Measurements from ENCODE around the gene TOM1L2.

The TOM1L2 gene

DNA sequence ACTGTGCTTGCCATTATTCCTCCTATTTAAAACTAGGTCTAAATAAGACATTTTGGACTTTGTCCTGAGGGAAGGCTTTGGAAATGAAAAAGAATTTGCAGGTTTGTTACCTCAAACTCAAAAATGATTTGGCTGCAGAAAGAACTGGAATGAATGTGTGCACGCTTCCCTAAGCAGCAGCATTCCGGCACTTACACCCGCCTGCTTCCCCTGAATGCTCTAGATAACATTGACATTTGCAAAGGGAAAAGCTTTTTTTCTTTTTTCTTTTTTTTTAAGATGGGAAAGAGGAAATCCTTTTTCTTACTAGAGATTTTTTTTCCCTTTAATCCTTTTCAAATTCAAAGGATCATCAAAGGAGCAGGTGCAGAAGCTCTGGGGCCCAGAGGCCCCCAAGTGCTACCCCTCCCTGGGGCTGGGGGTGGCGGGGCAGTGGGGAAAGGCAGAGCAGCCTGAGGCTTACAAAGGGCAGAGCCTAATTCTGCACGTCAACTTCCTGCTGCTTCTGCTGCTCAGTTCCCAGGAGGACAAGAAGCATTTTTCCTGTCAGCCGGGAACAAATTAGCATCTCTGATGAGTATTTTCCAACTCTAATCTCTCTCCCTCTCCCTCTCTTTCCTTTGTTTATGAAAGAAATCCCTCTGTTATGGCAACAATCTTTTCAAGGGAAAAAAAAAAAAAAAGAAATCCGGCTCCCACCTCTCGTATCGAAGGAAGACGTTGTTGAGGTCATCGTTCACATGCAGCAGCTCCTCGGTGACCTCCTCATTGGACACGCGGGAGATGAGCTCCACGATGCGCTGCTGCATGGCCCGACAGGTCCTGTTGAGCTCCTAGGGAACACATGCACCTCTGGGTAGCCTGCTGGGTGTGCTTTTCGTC lies 103.3 kb downstream of the TOM1L2 start:
- no peak for DNase-seq

DNA sequence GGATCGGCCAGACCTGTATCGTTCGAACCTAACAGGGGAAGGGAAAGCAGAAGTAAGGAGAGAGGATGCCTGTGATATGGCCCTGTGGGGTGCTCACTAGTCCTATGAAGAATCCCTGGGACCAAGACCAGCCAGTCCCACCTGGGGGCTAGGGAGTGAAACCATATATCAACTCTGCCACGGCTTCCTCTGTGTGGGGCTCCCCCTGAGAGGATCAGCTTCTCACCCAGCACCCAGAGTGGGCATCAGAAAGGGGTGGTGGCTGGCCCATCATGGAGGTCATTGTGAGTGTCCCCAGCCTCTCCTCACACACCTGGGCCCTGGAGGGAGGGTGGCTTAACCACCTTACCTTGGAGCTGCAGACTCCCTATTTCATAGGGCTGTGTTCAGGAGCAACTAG lies 105.3 kb downstream of the TOM1L2 start:
- no peak for DNase-seq

DNA sequence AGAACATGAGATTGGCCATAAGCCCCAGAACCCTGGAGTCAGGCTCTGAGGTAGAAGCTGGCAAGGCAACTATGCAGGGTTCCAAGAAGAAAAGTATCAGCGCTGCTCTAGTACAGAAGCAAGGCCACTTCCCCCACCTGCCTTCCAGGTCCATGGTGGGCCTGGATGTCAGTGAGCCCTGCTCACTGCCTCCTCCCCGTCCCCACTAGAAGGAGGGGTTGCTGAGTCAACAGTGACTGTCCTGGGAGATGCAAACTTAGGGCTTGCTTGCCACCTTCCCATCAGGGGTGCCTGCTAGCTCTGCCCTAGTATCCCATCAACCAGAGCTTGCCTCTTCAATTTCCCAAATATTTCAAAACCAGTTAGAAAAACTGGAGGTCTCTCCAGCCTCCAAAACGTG lies 105.8 kb downstream of the TOM1L2 start:
- DNase-seq, result no peak

DNA sequence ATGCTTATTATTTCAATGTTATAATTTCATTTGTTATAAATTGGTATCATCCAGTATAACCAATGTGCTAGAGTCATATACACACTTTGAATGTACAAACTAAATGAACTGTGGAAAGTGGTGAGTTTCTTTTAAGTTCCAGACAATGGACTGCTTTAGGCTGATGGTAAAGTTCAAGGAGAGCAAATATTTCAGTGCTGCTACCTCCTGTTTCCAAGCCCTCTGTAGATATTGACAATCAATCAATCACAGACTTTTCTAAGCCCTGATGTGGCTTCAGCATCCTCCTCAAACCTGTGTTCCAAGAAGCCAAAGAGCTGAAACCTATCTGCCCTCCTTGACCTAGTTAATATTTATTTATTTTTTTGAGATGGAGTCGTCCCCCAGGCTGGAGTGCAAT lies 107.2 kb downstream of the TOM1L2 start:
- no peak for DNase-seq

DNA sequence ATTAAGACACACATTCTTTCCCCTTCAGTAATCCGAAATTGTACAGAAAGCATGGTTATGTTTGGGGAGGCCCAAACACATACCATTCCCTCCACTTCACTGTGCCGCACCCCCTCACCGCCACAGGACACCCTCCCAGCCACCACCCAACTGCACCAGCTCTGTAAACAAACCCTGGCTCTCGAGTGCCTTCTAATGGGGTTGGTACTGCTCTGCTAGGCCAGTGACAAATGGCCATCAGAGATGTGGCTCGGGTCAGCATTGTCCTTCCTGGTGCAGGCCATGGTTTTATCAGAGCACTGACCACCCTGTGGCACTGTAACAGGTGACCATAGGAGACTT lies 111.5 kb downstream of the TOM1L2 start:
- no peak for DNase-seq

DNA sequence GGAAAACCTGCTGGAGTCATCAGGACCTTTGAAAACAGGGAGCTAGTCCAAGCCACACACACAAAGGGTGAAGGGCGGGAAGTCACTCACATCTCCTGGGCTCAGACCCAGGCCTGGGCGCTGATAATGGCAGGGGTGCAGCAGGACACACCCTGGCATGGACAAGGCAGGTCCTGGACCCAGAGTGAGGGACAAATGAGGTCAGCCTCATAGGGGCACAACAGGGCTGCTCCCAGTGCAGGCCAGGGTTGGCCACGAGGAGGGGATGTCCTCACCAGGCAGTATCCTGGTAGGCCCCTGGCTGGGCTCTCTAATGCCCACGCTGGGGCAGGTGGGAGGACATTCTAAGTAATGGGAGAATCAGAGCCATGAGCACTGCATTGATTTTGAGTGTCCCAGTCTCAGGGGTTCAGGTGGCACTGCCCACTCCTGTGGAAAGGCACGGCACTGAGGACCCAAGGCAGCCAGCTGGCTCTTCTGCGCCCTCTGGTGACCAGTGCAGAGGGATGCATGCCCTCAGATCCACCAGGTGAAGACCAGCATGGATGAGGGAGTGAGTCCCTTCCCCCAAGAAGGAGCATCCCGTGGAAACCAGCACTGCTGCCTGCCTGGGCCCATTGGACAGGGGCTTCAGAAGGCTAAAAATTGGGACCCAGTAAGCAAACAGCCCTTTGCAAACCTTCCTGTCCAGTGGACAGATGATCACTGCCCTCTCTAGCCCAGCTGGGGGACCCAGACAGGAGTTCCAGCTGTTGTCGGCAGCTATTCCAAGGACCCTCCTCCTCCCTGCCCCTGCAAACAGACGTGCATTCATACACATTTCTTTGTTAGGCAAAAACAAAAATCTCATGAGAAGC lies 112.1 kb downstream of the TOM1L2 start:
- DNase-seq, result peak; percentile 11

DNA sequence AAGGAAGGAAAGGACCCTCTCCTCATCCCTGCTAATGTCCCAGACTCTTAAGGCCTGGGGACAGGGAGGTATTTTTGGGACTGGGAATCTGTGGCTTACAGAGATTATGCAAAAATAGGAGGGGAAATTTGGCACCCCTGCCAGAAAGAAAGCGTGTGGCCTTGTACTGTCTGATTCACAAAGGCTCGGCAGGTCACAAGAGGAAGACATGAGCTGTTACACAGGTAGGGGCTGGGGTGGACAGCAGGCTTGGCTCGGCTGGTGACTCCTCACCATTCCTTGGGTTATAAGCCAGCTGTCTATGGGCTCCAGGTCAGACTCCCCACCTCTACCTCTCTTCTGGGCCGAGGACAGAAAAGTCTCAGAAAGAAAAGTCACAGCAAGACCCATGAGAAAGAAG lies 114.7 kb downstream of the TOM1L2 start:
- DNase-seq, result no peak

DNA sequence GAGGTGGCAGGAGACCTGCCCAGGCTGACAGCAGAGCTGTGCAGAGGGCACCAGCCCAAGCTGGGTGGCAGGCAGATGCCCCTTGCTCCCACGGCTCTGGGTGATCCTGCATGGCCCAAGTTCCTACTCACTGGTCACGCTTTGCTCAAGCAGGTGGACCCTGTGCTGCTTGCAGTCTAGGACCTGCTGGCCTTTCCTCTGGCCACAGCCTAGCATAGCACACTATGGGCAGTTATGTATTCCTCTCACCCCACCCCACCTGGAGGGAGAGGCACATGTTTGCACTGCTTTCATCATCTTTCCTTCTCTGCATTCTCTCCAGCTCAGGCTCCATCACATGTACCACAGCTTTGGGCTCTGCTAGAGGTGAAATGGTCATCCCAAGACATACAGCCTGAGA lies 115.8 kb downstream of the TOM1L2 start:
- no peak for DNase-seq

DNA sequence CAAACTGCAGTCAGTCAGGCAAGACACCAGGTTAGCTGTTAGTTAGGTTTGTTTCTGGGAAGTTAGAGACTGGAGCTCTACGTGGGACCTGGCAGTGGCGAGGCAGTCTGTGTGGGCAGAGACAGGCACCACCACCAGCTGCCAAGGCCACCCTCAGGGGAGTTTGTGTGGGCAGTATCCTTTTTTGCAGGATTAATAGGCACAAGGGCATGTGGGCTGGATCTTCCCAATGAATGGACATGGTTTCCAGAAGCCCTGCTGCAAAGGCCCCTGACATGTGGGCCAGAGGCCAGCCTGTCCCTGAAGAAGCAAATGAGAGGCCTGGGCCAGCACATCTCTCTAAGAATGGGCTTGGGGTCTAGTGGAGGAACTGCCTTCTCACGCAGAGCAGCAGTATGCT lies 116.2 kb downstream of the TOM1L2 start:
- DNase-seq, result no peak

DNA sequence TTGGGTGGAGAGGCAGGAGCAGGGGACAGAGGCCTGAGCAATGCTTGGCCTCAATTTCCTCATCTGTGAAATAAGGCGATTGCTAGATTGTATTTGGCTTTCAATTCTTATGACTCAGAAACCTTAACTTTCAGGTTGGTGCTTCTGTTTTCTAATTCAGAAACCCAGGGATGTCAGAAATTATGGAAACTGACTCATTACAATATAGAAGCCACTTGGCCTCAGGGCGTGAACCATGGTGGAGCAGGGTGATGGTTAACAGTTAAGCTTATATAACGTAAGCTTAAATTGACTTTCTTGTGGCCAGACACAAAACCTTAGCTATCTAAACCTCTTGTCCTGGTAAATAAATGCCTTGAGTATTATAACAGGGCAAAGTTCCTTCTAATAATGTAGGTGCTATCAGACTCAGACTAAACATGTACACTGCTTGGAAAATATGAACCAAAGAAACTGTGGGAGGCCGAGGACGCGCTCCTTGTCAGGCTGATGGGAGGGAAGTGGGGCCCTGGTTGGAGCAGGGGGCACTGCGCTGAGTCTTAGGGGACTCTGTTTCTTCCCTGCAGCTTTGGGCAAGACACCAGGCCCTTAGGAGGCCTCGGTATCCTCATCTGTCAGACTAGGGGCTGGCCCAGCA lies 118.3 kb downstream of the TOM1L2 start:
- no peak for DNase-seq

DNA sequence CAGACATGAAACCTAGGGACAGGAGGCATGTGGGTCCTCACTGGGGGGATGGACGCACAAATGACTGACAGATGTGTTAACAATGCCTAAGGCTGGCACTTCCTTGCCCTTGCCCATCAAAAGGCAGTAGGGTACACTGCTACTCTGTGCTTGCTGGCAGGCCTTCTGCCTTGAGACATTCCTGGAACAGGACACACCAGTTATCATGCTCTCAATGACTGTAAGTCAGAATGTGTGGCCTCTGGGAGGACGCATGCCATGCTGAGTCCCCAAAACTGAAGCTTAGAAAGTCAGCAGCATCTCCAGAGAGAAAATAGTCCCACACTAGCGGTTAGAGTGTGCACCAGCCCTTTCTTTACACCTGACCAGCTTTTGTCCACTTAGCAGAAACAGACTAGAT lies 119.3 kb downstream of the TOM1L2 start:
- DNase-seq, result no peak

DNA sequence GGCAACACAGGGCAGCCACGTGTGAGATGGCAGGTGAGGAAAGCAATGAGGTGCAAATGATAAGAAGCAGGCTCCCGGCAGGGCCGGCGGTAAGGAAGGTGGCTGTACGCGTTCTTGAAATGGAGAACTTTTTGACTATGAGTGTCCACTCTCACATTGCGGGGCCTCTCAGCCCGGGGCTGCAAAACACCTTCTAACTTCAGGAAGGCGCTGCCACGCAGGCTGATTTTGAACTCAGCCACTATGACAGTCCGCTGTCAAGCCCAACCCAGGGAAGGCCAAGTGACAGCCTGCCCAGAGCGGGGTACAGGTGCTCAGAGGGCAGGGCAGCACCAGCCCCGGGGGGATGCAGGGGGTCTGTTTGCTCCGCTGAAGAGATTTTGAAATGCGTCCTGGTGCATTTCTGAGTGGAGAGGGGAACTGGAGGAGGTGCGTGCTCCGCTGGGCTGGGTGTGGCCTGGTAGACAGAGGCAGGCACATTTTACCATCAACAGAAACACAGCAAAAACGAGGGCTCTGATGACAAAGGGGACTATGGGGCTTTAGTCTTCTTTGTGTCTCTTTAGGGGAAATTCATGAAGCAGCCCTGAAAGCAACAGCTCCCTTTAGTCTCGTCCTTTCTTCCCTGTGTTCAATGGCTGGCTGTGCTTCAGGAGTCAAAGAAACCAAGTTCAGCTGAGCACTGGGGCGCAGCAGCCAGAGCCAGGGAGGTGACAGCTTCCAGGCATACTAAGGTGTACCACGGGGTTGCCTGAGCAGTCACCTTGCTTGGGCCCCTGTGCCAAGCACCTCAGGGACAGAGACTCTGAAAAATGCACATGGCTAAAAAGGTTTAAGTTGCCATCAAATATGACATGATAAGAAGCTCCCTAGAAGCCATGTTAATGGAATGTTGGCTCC lies 120.8 kb downstream of the TOM1L2 start:
- DNase-seq, result peak; percentile 16

DNA sequence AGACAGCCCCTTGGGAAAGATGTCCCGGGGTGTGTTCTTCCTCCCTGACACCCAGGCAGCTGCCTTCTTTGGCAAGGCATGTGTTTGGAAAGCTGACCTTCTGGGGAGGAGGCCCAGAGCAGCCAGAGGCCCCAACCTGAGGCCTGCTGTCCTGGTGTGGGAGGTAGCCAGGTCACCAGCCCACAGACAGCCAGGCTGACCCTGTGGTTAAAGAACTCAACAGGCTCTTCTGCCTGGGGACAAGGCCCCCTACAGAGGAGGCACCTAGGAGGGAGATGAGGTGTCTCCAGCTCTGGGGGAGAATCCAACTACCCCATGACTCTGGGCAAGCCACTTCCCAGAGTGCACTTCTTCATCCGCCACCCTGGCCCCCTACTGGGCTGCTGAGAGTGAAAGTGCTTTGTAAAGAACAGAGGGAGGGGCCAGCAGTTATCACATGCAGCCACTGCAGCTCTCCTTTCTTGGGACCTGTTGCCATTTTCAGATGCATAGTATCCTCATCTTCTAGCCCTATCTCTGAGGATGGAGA lies 122.3 kb downstream of the TOM1L2 start:
- DNase-seq, result no peak

DNA sequence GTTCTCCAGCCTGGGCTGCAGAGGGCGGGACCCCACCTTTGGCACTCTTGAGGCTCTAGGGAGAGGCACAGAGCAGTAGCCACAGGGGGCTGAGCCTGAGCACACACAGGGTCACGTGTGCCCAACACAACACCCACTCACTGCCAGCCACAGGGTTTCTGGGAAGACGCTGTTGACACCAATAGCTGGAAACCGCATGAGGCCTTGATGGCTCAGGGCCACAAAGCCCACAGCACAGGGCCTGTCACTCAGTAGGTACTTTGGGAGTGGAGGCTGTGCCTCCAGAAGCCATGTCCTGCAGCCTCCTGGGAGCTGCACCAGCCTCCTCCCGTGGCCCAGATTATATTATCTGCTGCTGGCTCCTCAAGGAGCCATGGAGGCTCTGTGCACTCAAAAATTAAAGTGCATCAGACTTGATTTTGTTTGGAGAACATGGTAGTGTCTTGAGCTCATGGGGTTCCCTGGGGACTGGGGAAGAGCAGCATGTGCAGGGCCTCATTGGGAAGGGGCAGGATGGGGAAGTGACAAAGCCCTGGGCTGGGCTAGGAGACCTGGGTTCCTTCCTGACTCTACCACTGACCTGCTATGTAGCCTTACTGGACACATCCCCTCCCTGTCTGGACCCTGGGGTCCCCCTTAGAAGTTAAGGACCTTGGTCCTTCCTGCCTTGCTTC lies 122.9 kb downstream of the TOM1L2 start:
- no peak for DNase-seq

DNA sequence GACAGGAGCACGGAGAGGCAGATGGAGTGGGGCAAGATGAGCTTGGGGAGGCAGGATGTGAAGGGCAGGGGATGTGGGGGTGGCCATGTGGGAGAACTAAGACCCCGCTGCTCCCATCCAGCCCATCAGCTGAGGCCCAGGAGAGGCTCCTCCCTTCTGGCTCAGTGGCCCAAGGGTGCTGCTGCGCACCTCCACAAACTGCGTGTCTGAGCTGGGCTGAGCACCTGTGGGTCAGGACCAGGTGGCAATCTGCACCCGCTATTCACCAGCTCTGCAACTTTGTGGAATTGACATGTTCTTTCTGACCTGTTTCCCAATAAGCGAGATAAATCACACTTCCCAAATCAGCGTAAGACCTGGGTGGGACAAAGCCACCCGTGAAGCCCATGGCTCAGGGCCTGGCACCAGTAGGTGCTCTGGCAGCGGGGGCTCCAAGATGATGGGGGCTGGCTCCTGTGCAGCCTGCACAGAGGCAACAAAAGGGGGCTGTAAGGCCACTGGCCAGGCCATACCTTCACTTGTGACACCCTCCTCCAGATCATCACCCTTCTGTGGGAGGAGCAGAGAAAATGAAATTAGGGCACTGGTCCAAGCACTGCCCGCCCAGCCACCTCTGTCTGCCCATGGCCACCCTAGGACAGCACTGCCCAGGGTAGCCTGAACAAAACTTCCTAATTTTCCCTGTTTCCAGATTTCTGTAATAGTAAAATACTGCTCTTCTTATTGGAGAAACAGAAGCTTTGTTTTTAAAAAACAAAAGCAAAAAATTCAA lies 123.7 kb downstream of the TOM1L2 start:
- no peak for DNase-seq

DNA sequence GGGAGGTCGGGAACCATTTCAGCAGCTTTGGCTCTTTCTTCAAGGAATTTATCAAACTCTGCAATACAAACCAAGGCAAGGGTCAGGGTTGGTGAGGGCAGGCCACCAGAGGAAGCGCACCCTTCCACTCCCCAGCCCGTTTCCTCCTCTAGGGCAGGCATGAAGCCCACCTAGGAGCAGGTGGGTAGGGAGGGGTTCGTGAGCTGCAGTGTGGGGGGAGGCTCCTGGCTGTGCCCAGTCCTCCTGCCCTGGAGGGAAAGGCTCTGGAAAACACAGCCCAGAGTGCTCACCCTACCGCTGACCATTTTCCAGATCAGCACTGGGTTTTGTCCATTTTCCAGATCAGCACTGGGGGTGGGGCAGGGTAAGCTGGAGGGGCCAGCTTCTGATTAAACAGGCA lies 124.5 kb downstream of the TOM1L2 start:
- no peak for DNase-seq

DNA sequence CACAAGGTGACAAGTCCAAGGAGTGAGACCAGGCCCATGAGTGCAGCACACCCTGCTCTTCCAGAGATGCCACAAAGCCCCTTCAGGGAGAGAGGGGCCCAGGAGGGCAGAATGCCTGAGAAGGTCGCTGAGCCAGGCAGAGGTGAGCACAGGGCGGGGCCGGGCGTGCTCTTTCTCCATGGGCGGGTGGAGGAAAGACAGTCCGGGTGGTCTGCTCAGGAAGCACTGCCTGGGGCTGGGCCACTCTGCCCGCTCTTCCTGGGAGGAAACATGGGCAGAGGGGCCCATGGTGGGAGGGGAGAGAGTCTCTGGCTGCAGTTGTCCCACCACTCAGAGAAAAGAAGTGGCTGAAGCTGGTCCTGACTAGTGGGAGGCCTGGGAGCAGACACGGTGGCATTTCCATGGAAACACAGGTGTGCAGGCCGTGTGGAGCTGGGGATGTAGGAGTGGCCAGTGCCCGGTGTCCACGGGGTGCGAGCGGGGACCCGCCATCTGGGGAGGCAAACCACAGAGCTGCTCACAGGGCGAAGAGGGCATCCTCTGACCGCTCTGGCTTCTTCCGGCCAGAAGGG lies 125.0 kb downstream of the TOM1L2 start:
- no peak for DNase-seq

DNA sequence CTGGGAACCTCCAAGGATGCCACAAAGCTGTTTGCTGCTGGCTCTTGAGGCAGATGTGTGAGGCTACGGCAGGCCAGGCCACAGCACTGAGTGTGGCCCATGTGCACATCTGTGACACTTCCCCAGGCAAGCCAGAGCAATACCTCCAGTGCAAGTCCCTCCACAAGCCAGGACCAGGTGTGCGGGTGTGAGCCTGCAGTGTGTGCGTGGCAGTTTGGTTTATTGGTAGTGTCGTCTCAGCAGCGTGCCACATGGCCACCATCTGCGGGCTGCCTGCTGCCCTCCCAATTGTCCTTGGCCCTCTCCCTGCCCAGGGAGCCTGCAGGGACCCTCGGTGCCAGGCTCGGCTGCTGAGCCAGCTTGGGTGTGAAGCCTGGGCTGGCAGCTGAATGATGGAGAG lies 125.6 kb downstream of the TOM1L2 start:
- no peak for DNase-seq

DNA sequence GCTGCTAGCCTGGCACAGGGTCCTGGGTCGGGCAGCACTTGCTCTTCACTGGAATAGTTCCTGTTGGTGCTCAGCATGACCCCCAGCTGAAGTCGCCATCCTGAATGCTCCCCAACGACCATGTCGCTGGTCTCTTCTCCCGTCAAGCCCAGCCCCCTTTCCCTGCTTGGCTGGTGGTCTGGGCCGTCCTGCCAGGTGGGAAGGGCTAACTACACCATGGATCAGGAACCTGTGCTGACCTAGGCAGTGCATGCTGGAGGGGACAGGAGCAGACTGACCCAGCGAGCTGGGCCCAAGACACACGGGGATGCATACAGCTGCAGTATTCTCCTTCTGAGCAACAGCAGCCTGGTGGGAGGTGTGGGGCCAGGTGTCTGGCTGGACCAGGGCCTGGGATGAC lies 126.2 kb downstream of the TOM1L2 start:
- DNase-seq, result no peak

DNA sequence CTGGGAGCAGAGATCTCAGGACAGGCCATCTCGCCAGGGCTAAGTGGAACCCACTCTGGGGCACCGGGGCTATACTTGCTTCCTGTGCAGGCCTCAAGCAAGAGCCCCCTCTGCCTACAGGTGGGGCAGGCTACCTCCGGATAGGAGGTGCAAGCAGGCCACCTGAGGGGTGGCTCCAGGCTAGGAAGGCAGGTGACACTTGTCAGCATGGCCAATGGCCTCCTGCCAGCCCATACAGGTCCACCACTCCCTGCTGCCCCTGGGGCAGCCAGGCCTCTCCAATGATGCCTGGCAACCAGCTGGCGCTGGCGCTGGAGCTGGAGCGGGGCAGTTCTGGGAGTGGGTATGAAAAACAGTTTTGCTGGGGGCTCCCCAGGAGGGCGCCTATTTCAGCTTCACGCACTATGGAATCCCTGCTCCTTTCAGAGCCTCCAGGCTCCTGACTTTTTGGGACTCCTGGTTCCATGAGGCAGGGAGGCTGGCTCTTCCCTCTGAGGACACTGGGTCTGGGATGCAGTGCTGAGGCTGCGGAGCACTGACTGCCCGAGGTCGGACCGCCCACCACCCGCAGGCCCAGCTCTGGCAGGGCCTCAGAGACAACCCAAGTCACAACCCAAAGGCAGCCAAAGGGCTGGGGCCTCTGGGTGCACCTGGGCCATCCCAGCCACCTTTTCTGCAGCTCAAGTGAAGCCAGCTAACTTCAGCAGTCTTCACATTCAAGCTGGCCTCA lies 127.0 kb downstream of the TOM1L2 start:
- peak; percentile 28 for DNase-seq
